Measurements from ENCODE around the gene ALG9. TPM values are rescaled to one million over a fixed set of nuclear protein-coding genes. Genes with fewer than 3 reads are reported as not detected.

ALG9 gene
- total and polyA plus RNA-seq, 2 donors from 2014 or later = 27.8 to 30.0 TPM

DNA sequence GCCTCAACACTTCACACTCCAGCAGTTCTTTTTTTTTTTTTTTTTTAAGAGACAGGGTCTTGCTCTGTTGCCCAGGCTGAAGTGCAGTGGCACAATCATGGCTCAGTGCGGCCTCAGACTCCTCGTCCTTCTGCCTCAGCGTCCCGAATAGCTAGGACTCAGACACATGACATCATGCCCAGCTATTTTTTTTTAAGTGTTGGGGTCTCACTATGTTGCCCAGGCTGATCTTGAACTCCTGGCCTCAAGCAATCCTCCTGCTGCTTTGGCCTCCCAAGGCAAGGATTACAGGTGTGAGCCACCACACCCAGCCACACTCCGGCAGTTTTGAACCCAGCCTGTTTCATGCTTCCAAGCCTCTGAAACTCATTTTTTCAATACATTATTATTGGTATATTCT, 108.9 kb downstream of the ALG9 start:
- no peak for FAIRE-seq
- DNase-seq = no peak
- Histone ChIP-seq H3K36me3 (ENCODE audit: control insufficient read depth in 2 of 3, insufficient read depth in 3 of 3, low read length in 3 of 3) (peaks cover 8 to 40% (median 22%) of the 10 kb centered on the region in 3 donors), H3K27ac (ENCODE audit: low read depth in 2 of 2, low read length in 2 of 2) (no peak overlapping the region), H3K4me1 (ENCODE audit: control insufficient read depth in 2 of 3, insufficient read depth in 2 of 3, low read depth in 1 of 3, low read length in 3 of 3) (peaks cover 4 to 18% (median 6%) of the 10 kb centered on the region in 3 donors), H3K9me3 (ENCODE audit: control insufficient read depth in 2 of 3, insufficient read depth in 1 of 3, low read length in 3 of 3) (no peaks in the 10 kb centered on the region), H3K27me3 (ENCODE audit: control insufficient read depth, insufficient read depth, low read length) (no peaks in the 10 kb centered on the region), H3K4me3 (ENCODE audit: low read length in 3 of 3) (no peak overlapping the region), H3K9ac (ENCODE audit: low read length in 3 of 3) (no peak overlapping the region)
- TF ChIP-seq, protein P1, sequence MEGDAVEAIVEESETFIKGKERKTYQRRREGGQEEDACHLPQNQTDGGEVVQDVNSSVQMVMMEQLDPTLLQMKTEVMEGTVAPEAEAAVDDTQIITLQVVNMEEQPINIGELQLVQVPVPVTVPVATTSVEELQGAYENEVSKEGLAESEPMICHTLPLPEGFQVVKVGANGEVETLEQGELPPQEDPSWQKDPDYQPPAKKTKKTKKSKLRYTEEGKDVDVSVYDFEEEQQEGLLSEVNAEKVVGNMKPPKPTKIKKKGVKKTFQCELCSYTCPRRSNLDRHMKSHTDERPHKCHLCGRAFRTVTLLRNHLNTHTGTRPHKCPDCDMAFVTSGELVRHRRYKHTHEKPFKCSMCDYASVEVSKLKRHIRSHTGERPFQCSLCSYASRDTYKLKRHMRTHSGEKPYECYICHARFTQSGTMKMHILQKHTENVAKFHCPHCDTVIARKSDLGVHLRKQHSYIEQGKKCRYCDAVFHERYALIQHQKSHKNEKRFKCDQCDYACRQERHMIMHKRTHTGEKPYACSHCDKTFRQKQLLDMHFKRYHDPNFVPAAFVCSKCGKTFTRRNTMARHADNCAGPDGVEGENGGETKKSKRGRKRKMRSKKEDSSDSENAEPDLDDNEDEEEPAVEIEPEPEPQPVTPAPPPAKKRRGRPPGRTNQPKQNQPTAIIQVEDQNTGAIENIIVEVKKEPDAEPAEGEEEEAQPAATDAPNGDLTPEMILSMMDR (IDR thresholded peaks at IDR 0.05; ENCODE audit: borderline replicate concordance, extremely low read depth, insufficient read depth) = no peak
- intact Hi-C loops (cut with DNase I) = no loop called here

DNA sequence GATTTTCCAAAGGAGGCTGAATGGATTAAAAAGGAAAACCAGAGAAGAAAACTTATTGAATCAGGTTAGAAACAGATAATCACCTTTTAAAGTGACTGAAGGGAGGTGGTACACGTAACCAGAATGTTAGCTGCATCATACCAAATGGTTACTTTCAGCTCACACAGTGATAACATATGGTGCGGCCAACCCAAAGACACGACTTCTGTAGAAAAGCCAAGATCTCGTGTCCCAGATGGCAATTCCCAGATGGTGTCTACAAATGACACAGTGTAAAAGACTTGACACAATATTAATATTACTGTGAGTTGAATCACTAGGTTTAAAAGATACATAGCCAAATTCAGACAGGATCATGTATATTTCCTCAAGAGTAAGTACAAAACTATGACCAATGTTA, 110.3 kb downstream of the ALG9 start:
- TF ChIP-seq, protein P1 (IDR thresholded peaks at IDR 0.05; ENCODE audit: borderline replicate concordance, extremely low read depth, insufficient read depth) = no peak
- FAIRE-seq = no peak
- intact Hi-C loops (cut with DNase I) = no loop called here
- Histone ChIP-seq H3K9me3 (ENCODE audit: control insufficient read depth in 2 of 3, insufficient read depth in 1 of 3, low read length in 3 of 3) (no peaks in the 10 kb centered on the region), H3K9ac (ENCODE audit: low read length in 3 of 3) (no peak overlapping the region), H3K27ac (ENCODE audit: low read depth in 2 of 2, low read length in 2 of 2) (no peak overlapping the region), H3K36me3 (ENCODE audit: control insufficient read depth in 2 of 3, insufficient read depth in 3 of 3, low read length in 3 of 3) (peaks cover 10 to 42% (median 22%) of the 10 kb centered on the region in 3 donors), H3K4me1 (ENCODE audit: control insufficient read depth in 2 of 3, insufficient read depth in 2 of 3, low read depth in 1 of 3, low read length in 3 of 3) (peaks cover 2 to 11% (median 4%) of the 10 kb centered on the region in 3 donors), H3K4me3 (ENCODE audit: low read length in 3 of 3) (no peak overlapping the region), H3K27me3 (ENCODE audit: control insufficient read depth, insufficient read depth, low read length) (no peaks in the 10 kb centered on the region)
- DNase-seq = no peak

DNA sequence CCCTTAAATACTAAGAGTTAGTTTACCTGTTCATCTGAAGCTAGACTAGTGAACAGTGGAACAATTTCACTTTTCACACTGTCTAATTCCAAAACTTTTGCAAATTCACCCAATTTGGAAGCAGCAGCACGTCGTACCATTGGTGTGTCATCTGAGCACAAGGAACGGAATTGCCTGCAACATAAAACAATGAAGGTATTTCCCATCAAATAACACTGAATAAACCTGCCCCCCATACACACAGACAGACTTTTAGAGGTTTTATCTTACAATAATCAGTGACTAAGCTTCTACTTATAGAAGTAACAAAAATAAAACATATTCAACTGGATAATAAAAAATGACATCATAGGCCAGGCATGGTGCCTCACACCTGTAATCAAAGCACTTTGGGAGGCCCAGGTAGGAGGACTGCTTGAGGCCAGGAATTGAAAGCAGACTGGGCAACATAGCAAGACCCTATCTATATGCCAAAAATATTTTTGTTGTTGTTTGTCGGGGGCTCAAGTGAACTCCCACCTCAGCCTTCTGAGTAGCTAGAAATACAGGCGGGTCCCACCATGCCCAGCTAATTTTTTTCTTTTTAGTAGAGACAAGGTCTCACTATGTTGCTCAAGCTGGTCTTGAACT, 111.5 kb downstream of the ALG9 start:
- H3K9me3 ChIP-seq (ENCODE audit: control insufficient read depth in 2 of 3, insufficient read depth in 1 of 3, low read length in 3 of 3) = no peaks in the 10 kb centered on the region
- no peak for DNase-seq
- TF ChIP-seq, protein P1 (IDR thresholded peaks at IDR 0.05; ENCODE audit: borderline replicate concordance, extremely low read depth, insufficient read depth) = no peak
- no peaks in the 10 kb centered on the region for H3K27me3 ChIP-seq (ENCODE audit: control insufficient read depth, insufficient read depth, low read length)
- H3K36me3 ChIP-seq (ENCODE audit: control insufficient read depth in 2 of 3, insufficient read depth in 3 of 3, low read length in 3 of 3) = peaks cover 10 to 46% (median 25%) of the 10 kb centered on the region in 3 donors
- no peak for FAIRE-seq
- intact Hi-C loops (cut with DNase I) = no loop called here
- peaks cover 2 to 9% (median 2%) of the 10 kb centered on the region in 3 donors for H3K4me1 ChIP-seq (ENCODE audit: control insufficient read depth in 2 of 3, insufficient read depth in 2 of 3, low read depth in 1 of 3, low read length in 3 of 3)
- no peak overlapping the region for H3K4me3 ChIP-seq (ENCODE audit: low read length in 3 of 3)
- peak overlapping the region in 1 of 3 donors; percentile 38 for H3K9ac ChIP-seq (ENCODE audit: low read length in 3 of 3)
- H3K27ac ChIP-seq (ENCODE audit: low read depth in 2 of 2, low read length in 2 of 2) = peak overlapping the region in 1 of 2 donors; percentile 54

Measured in kidney (tissue), 14 donors.